SK-N-MC (cell line): Measurements from ENCODE around the gene EDDM13.

Source experiments
- DNase-seq: peaks from one replicate; pipeline ENCODE4 v3.0.0-alpha.2; 2011; ENCODE audit warnings: low read depth, low spot score
- H3K27ac ChIP-seq: fragments of 200-600 bp; sonication (generic); 2 replicates; pipeline ENCODE4 v1.5.1; 2016; ENCODE audit warnings: mixed run types
- H3K36me3 ChIP-seq: fragments of 200-600 bp; sonication (generic); 2 replicates; pipeline ENCODE4 v1.6.1; 2017; ENCODE audit warnings: antibody characterized with exemption, low read length, mixed read lengths; ENCODE audit not compliant: insufficient read depth
- H3K4me3 ChIP-seq: fragments of 200-600 bp; sonication (generic); 2 replicates; pipeline ENCODE4 v1.5.1; 2016
- H3K9ac ChIP-seq: fragments of 200-600 bp; sonication (generic); 2 replicates; pipeline ENCODE4 v1.8.0; 2017; ENCODE audit warnings: mixed run types, mixed read lengths; ENCODE audit not compliant: insufficient read length
- H3K9me3 ChIP-seq: fragments of 200-600 bp; sonication (generic); 2 replicates; pipeline ENCODE4 v1.6.1; 2017; ENCODE audit warnings: low read depth, mild to moderate bottlenecking, antibody characterized with exemption, low read length, moderate library complexity, mixed read lengths
- EZH2 ChIP-seq: fragments of 200-600 bp; sonication (generic); IDR thresholded peaks from one replicate; pipeline ENCODE4 v1.6.1; 2017; ENCODE audit warnings: antibody characterized with exemption
- FOXP2 ChIP-seq: optimal IDR thresholded peaks from 2 replicates; pipeline ENCODE3; 2011; ENCODE audit warnings: mild to moderate bottlenecking, moderate library complexity; ENCODE audit not compliant: insufficient read depth; ENCODE audit errors: extremely low read length, control extremely low read depth
- POLR2AphosphoS5 ChIP-seq: IDR thresholded peaks from 2 replicates; pipeline ENCODE4 v1.6.1; 2012; ENCODE audit warnings: mild to moderate bottlenecking, low read depth, low read length, borderline replicate concordance

Gene EDDM13

GRCh38 chr19:56284746-56285145, 12.2 kb downstream of the EDDM13 start:
- DNase-seq: no peak
- TF ChIP-seq FOXP2 (no peak), POLR2AphosphoS5 (no peak), EZH2 (no peak)
- Histone ChIP-seq H3K4me3 (no peak overlapping the region), H3K27ac (no peak overlapping the region), H3K36me3 (no peaks in the 10 kb centered on the region), H3K9ac (no peak overlapping the region), H3K9me3 (no peaks in the 10 kb centered on the region)

DNA sequence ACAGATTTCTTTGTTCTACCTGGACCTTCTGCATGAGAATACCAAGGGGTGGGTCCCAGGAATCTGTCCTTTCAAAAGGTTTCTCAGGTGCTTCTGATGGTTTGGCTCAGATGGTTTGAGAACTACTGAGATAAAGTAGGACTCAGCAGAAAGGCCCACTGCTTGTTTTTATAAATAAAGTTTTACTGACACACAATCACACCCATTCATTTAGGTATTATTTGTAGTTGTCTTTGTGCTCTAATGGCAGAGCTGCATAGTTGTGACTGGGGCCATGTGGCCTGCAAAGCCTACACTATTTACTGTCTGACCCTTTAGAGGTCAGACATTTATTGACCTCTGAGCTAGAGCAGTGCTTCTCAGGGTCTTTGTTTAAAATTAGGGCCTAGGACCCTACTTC, 17.6 kb downstream of the EDDM13 start:
- Histone ChIP-seq H3K4me3 (no peak overlapping the region), H3K27ac (no peak overlapping the region), H3K9ac (no peak overlapping the region), H3K36me3 (no peaks in the 10 kb centered on the region), H3K9me3 (no peaks in the 10 kb centered on the region)
- DNase-seq: no peak
- TF ChIP-seq FOXP2: no peak
- no peak for TF ChIP-seq EZH2
- TF ChIP-seq POLR2AphosphoS5: no peak

GRCh38 chr19:56291867-56292266, 19.3 kb downstream of the EDDM13 start:
- H3K9ac ChIP-seq: no peak overlapping the region
- no peak overlapping the region for H3K4me3 ChIP-seq
- no peaks in the 10 kb centered on the region for H3K9me3 ChIP-seq
- TF ChIP-seq EZH2 (no peak), POLR2AphosphoS5 (no peak), FOXP2 (no peak)
- H3K27ac ChIP-seq: no peak overlapping the region
- no peak for DNase-seq
- no peaks in the 10 kb centered on the region for H3K36me3 ChIP-seq

DNA sequence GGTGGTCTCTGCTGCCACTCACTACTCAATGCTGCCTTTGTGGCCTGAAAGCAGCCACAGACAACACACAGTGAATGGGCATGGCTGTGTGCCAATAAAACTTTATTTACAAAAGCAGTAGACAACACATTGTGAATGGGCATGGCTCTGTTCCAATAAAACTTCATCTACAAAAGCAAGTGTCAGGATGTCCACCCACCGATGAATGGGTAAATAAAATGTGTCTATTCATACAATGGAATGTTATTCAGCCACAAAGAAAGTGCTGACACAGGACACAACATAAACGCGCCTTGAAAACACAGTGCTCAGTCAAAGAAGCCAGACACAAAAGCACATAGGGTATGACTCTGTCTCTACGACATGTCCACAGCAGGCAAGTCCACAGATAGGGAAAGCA, 22.0 kb downstream of the EDDM13 start:
- Histone ChIP-seq H3K9ac (no peak overlapping the region), H3K27ac (no peak overlapping the region), H3K9me3 (no peaks in the 10 kb centered on the region), H3K36me3 (no peaks in the 10 kb centered on the region), H3K4me3 (no peak overlapping the region)
- DNase-seq: no peak
- TF ChIP-seq EZH2 (no peak), FOXP2 (no peak), POLR2AphosphoS5 (no peak)

- Histone ChIP-seq H3K9ac (no peak overlapping the region), H3K9me3 (no peaks in the 10 kb centered on the region), H3K4me3 (no peak overlapping the region), H3K27ac (no peak overlapping the region), H3K36me3 (no peaks in the 10 kb centered on the region)
- TF ChIP-seq FOXP2 (no peak), POLR2AphosphoS5 (no peak), EZH2 (no peak)
- no peak for DNase-seq
Observed at GRCh38 chr19:56295531-56296455, 23.2 kb downstream of the EDDM13 start.

DNA sequence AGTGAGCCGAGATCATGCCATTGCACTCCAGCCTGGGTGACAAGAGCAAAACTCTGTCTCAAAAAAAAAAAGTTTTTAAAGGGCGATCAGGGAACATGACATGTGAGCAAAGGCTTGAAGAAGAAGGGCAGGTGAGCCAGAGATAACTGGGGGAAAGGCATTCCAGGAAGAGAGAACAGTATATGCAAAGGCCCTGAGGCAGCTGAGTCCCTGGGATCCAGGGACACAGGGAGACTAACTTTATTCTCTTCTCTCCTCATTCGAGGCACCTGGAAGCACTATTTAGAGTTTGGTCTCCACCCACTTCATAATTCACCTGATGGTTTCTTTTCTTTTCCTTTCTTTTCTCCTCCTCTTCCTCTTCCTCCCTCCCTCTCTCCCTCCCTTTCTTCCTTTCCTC, 24.5 kb downstream of the EDDM13 start:
- no peak overlapping the region for H3K9ac ChIP-seq
- H3K27ac ChIP-seq: no peak overlapping the region
- no peaks in the 10 kb centered on the region for H3K36me3 ChIP-seq
- no peak for DNase-seq
- H3K4me3 ChIP-seq: no peak overlapping the region
- H3K9me3 ChIP-seq: no peaks in the 10 kb centered on the region
- TF ChIP-seq EZH2 (no peak), FOXP2 (no peak), POLR2AphosphoS5 (no peak)

DNA sequence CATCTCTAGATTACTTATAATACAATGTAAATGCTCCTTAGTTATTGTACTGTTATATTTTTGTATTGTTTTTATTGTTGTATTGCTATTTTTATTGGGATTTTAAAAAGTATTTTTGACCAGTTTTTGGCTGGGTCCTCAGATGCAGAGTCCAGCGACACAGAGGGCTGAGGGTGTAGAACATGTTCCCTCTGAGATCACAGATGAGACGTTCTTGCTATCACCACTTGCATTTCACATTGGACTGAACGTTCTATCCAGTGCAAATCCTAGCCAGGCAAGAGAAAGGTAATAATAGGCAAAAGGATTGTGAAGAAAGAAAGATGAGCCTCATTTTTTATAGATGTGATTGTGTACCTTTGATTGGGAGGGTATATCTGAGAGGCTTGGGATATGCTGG, 27.1 kb downstream of the EDDM13 start:
- H3K9me3 ChIP-seq: no peaks in the 10 kb centered on the region
- TF ChIP-seq FOXP2: no peak
- DNase-seq: no peak
- H3K27ac ChIP-seq: no peak overlapping the region
- H3K36me3 ChIP-seq: no peaks in the 10 kb centered on the region
- no peak overlapping the region for H3K4me3 ChIP-seq
- no peak overlapping the region for H3K9ac ChIP-seq

DNA sequence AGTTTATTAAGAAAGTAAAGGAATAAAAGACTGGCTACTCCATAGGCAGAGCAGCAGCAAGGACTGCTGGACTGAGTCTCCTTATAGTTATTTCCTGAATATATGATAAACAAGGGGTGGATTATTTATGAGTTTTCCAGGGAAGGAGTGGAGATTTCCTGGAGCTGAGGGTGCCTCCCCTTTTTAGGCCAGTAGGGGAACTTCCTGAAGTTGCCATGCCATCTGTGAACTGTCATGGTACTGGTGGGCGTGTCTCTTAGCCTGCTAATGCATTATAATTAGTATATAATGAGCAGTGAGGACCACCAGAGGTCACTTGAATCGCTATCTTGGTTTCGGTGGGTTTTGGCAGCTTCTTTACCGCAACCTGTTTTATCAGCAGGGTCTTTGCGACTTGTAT, 28.6 kb downstream of the EDDM13 start:
- TF ChIP-seq POLR2AphosphoS5 (no peak), FOXP2 (no peak), EZH2 (no peak)
- H3K27ac ChIP-seq: no peak overlapping the region
- DNase-seq: no peak
- H3K9ac ChIP-seq: no peak overlapping the region
- H3K9me3 ChIP-seq: no peaks in the 10 kb centered on the region
- no peaks in the 10 kb centered on the region for H3K36me3 ChIP-seq
- H3K4me3 ChIP-seq: no peak overlapping the region

- no peaks in the 10 kb centered on the region for H3K36me3 ChIP-seq
- H3K4me3 ChIP-seq: no peak overlapping the region
- no peak for DNase-seq
- H3K9me3 ChIP-seq: no peaks in the 10 kb centered on the region
- TF ChIP-seq FOXP2: no peak
- no peak for TF ChIP-seq EZH2
- H3K27ac ChIP-seq: no peak overlapping the region
- H3K9ac ChIP-seq: no peak overlapping the region
Observed at GRCh38 chr19:56301886-56302620, 29.5 kb downstream of the EDDM13 start.
